ENCODE results near the gene HPCAL1.
A peak's percentile ranks its signal among the peaks of the same experiment; 100 is the strongest.

The HPCAL1 gene

DNA sequence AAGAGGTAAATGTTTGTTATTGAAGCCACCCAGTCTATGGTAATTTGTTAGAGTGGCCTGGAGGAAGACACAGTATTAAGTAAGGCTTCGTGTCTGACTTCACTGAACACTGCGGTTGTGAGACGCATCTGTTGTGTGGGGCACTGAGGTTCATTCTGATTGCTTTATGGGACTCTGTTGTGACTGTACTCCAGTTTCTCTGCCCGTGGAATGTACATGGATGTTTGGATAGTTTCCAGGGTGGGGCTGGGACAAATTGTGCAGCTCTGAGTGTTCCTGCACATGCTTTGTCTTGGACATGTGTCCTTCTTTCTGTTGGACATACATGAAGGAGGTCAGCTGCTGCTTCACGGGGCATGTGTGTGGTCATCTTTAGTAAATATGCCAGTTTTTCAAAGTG lies 86.9 kb downstream of the HPCAL1 start:
- DNase-seq (ENCODE audit: low spot score): no peak

DNA sequence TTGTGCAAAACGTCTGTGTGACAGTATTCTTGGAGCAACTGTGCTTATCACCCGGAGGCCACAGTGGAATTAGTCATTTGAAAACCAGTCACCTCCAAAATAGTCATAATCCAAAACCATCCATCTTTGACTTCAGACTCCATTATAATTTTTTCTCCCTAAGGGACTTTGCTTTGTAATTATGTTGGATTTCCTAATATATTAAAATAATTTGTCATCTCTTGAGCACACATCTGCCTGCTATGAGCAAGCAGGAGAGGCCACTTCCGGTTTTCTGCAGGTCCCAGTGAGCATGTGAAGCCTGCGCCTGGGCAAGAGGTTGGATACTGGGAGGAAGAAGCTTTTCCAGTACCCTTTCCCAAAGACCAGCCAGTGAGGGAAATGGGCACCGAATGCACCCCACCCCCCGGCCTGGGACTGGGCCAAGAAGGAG lies 87.7 kb downstream of the HPCAL1 start:
- DNase-seq (ENCODE audit: low spot score): no peak

DNA sequence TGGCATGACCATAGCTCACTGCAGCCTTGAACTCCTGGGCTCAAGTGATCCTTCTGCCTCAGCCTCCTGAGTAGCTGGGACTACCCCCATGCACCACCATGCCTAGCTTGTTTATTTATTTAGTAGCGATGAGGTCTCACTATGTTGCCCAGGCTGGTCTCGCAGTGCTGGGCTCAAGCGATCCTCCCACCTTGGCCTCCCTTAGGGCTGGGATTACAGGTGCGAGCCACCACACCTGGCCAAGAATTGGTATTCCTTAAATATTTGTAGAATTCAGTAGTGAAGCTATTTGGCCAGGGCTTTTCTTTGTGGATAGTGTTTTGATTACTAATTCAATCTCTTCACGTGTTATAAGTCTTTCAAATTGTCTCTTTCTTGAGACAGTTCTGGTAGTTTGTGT lies 89.4 kb downstream of the HPCAL1 start:
- DNase-seq (ENCODE audit: low spot score): no peak

DNA sequence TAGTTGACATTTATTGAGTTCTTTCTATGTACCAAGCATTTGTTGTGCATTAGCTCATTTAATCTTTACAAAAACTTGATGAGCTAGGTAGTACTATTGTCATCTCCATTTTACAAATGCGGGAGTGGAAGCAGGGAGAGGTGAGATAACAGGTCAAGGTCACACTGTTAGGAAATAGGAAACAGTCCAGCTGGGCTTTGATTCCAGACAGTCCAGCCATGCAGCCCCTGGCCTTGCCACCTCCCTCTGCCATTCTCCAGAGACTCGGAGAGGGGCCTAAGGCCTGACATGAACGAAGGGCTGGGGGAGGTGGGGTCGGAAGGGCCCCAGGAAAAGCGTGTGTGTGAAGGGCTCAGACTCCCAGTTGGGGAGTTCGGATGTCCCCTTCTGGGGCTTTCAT lies 89.8 kb downstream of the HPCAL1 start:
- DNase-seq (ENCODE audit: low spot score): no peak

DNA sequence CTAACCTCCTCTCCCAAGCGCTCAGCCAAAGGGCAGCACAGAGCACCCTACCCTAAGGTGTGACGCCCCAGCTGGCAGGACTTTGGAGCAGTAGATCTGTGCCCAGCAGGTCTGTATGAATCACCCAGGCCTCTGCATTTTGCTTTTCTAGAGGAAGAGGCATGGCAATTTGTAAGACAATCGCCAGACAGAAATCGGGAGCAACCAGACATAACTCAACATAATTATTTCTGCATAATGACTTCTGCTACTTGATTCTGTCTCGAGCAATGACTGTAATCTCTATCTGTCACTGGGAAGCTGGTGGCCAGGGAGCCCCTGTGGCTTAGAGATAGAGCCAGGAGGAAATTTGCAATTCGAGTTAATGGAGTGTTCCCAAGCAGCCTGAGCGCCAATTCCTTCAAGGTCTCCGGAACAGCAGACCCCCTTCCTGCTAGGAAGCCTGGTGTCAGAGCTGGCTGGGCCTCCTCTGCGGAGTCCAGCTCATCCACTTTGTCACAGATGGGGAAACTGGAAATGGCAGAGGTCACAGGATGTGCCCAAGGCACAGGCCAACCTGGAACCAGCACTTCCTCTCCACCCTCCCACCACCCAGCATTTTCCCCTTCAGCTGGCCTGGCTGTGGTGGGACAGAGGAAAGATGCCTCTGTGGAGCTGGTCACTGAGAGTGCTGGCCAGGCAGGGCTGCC lies 90.4 kb downstream of the HPCAL1 start:
- DNase-seq (ENCODE audit: low spot score): no peak

DNA sequence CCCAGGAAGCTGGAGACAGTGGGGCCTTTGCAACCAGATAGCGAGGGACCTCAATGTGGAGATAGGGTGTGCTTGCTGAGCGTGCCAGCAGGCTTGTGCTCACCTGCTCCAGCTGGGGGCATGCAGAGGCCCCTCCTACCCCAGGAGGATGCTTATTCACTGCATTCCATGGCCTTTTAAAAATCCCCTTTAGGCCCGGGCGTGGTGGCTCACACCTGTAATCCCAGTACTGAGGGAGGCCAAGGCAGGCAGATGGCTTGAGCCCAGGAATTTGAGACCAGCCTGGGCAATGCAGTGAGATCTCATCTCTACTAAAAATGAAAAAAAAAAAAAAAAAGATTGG lies 90.9 kb downstream of the HPCAL1 start:
- DNase-seq (ENCODE audit: low spot score): no peak

DNA sequence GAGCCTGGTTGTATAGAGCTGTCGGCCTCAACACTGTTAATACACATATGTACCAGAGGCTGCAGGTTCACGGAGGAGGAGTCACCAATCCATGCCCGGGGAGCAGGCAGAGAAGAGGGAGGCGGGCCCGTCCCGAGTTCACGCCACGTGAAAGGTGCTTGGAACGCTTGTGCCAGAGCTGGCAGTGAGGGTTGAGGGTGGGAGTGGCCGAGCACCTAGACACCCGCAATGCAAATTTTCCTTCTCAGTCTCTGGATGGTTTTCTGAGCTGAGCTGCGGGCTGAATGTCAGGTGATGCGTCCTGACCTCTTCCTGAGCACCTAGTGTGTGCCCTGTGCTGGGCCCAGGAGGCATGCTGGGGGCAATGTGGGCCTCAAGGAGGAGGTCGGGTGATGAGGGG lies 93.2 kb downstream of the HPCAL1 start:
- DNase-seq (ENCODE audit: low spot score): no peak

DNA sequence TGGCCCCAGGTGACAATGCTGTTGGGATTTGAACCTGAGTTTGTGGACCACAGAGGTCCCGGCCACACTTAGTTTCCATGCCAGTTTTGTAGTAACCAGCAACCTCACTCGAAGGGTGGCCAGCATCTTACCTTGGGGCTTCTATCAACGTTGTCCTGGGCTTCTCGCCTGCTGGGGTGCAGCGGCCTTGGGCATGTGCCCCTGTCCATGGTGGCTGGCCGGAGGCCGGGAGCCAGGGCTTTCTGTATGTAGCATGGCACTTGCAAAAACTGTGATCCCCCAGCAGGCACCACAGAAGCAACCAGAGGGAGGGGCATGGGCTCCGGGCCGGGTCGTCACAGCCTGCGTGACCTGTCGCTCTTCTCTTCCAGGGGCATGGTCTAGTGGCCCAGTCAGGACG lies 93.8 kb downstream of the HPCAL1 start:
- DNase-seq (ENCODE audit: low spot score): no peak

DNA sequence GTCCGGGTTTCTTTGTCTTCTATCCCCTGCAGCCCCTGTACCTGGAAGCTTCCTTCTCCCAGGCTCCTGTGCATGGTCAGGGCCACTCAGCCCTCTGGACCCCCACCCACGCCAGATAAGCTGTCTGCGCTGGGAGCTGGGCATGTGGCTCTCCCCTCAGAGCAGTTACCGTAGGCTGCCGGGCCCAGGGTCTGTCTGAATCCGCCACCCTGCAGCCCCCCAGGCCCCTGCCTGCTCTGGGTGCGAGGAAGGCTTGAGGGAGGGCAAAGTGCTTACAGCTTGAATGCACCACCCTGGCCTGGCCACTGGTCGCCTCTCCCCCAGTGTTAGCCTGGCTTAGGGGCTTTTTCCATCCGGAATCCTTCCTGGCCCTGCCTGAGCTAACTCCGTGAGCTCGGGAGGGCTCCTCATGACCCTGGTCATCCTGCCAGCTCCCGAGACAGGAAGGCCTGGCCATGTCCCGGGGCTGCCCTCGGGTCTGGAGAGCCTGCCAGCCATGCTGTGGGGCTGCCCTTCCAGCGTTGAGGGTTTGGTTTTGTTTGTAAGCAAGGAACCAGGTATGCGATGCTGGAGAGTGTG lies 94.7 kb downstream of the HPCAL1 start:
- no peak for DNase-seq (ENCODE audit: low spot score)

DNA sequence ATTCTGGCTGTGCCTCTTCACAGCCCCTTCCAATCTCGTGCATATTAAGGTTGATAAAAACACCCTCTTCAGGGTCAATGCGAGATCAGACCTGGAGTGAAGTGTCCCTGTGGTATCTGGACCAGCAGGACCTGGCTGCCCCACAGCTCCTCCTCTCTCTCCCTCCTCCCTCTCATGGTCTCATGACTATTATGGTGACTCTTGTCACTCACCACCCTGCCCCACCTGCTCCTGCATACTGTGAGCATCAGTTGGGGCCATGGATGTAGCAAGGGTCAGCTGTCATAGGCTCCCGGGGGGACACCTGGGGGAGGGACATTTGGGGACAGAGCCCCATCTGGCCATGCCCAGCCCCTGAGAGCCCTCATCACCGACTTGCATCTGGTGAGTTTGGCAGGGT lies 95.2 kb downstream of the HPCAL1 start:
- DNase-seq (ENCODE audit: low spot score): no peak

DNA sequence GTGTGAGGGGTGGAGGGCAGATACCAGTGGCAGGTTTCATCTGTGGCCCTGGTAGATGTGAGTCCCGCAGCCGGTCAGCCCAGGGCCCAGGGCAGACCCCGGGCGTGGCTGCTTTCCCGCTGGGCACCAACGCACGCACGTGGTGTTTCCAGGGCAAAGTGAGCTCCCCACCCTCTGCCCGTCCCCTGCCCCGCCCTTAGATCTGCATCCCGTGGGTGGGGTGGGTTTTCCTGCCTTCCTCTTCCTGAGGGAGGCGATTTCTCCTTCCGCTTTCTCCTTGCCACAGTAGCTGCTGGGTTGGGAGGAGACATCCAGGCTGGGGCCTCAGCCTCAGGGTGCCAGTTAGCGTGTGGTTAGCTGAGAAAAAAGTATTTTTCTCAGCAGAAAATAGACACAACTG lies 95.8 kb downstream of the HPCAL1 start:
- DNase-seq (ENCODE audit: low spot score): no peak

DNA sequence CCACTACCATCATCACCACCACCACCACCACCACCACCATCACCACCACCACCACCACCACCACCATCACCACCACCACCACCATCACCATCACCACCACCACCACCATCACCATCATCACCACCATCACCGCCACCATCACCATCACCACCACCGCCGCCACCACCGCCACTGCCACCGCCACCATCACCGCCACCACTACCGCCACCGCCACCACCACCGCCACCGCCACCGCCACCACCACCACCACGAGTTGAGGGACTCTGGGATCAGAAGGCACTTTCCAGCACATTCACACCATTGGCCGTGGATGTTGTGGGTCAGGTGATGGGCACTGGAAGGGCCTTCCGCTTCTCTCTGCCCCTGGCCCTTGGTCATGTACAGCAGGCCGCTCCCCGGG lies 96.7 kb downstream of the HPCAL1 start:
- no peak for DNase-seq (ENCODE audit: low spot score)

DNA sequence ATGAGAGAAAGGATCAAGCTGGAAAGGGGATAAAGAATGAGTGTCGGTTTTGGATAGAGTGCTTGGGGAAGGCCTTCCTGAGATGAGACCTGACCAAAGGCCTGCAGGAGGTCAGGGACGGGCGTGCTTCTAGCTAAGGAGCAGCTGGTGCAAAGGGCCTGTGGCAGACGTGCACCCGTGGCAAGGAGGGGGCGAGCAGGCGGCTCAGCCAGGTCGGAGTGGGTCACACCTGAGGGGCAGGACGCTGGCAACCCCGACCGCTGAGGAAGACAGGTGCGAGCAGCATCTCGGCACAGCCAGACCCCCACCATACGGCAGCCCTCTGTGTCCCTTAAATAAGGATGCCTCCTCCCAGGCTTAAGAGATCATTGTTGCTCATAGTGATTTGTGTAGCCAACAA lies 97.3 kb downstream of the HPCAL1 start:
- no peak for DNase-seq (ENCODE audit: low spot score)

DNA sequence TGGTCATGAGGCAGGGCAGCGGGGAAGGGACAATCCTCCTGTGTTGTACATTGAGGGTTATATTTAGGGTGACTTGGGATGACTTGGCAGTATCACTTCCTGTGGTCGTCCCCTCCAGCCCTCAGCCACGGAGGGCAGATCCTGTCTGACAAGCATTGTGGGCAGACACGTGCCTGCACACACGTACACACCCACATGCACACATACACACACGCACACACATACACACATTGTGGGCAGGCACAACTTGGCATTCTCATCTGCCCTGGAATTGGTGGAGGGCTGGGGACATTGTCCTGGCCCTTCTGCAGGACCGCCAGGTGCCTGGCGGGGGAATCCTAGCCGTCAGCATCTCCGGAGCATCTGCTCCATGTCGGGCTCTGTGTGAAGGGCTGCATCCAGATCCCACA lies 97.9 kb downstream of the HPCAL1 start:
- peak; percentile 19 for DNase-seq (ENCODE audit: low spot score)

DNA sequence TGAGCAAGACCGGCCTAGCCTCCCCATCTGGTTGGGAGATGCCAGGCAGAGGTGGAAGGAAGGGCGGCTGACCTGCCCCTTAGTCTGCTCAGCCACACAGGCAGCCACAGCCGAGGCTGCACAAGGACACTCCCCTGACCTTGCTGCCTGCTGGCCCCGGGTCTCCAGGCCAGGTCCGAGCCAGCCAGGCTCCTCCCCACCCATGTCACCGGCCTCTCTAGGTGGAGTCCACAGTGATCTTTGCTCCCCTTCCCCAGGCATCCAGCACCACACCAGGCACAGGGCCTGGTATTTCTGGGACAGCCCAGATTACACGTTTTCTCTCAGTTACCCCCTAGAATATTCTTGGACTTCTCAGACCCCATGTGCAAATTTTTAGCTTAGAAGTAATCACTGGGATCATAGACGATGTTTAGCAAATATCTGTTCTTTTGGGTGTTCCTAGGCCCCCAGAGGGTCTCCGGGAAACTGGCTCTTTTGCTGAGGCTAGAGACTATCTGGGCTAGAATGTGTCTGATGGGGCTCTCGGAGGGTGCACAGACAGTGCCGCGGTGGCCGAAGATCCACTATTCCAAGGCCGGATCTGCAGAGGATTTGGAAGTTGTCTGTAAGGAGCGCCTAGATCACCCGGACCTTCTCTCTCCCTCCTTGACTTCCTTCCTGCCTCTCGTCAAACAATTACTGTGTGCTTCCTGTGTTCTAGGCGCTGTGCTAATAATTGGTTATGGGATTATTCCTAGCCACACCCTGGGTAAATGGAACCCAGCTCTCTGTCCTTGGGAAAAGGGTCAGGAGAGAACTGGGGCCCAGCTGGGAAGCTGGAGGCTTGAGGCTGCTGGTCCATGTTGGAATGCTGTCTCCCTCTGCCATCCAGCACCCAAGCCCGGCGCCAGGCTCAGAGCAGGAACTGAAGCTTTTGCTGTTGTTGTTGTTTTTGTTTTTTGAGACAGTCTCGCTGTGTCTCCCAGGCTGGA lies 98.6 kb downstream of the HPCAL1 start:
- DNase-seq (ENCODE audit: low spot score): no peak

DNA sequence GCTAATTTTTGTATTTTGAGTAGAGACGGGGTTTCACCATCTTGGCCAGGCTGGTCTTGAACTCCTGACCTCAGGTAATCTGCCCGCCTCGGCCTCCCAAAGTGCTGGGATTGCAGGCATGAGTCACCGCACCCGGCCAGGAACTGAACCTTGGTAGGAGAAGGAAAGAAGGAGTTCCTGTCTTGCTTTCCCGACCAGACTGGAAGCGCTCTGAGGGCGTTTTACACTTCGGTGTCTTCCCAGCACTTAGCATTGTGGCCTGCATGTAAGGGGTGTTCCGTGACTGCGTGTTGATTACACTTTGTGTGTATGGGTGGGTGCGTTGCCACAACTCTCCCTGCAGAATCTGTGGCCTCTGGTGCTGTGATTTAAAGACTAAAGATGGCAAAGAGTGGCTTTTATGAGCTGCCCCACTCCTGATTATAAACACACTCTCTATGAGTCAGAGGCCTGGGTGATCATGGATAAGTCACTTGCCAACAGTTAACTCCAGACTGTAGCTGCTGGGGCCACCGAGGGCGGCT lies 99.4 kb downstream of the HPCAL1 start:
- no peak for DNase-seq (ENCODE audit: low spot score)

DNA sequence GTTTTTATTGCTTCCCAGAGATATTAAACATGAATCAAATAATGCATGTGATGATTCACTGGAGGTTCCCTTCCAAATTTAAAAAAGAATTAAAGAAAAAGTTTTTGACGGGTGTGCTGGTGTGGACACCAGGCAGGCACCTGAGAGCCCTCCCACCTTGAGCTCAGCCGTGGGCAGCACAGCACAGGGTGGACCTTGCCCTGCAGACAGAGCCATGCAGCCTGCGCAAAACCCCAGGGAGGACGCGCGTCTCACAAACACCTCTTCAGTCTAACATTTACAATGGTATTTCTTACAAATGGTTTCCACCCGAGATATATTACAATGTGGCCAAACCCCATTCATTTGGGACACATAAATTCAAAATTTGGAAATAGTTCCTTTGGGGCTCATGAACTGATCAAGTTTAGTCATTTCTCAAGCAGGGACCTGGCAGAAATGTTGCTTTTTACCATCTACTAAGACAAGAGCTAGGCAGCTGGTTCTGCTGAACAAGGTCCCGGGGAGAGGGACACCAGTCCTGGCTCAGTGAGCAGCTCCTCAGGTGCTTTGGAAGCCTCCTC lies 100.0 kb downstream of the HPCAL1 start:
- no peak for DNase-seq (ENCODE audit: low spot score)

DNA sequence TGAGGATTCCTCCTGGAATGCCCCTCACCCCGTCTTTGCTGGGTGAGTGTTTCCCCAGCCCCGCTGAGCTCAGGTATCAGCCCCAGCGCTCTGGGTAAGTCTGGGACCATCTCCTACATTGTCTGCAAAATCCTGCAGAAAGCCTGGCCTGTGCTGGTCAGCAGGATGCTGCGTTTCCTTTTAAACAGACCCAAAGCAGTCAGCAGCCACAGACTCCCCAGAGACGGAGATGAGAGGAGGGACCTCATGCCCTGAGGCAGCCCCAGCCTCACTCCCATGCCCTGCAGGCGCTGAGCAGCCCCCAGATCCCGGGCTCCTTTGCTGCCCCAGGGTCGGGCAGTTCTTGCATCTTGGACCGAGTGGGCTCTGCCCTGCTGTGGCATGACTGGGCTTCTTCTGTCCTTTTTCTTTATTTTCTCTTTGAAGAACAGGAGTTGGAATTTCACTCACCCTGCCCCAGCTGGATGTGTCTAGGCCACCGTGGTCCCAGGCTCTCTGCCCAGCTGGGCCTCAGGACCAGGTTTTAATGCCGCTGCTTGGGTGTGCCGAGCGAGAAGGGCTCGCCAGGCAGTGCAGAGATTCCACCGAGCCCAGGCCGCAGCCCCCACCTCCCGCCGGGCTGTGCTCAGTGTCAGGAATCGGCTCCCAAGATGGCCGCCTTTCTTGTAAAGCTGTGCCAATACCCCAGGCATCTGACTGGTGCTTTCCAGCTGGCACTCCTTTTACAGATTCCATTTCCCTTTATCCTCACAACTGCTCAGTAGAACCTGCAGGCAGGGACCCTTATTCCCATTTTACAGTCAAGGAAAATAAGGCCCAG lies 101.8 kb downstream of the HPCAL1 start:
- DNase-seq (ENCODE audit: low spot score): no peak

DNA sequence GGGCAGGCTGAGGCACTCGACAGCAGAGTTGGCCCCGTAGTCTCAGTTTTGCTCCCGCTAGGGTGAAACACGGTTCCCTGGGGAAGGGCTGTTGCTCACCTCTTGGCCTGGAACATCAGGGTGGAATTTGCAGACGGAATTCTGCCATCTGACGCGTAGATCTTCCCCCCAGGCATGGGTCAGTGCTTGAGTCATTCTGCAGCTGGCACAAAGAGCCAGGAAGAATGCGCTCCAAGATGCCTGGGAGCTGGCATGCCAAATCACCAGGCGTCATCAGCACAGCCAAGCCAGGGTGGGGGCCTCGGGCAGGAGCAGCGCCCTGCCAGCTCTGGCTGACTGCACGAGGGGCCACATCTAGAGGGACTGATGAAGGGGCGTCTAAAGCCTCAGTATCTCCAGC lies 102.7 kb downstream of the HPCAL1 start:
- no peak for DNase-seq (ENCODE audit: low spot score)

DNA sequence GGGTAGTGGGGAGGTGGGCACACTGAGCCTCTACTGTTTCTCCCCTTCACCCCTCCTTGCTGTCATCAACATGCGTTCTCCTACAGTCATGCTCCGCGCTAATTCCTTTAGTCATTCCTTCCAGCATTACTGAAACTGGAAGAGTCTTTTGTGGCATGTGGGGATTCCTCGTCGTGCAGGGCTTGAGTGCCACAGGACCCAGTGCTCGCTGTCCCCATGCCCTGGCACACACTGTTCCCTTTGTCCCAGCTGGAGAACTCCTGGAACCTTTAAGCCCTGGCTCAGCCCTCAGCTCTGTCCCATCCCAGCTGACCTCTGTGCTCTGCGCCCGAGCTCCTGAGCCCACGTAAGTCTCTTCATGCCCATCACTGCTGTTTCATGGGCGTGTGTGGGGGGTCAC lies 103.3 kb downstream of the HPCAL1 start:
- DNase-seq (ENCODE audit: low spot score): no peak

DNA sequence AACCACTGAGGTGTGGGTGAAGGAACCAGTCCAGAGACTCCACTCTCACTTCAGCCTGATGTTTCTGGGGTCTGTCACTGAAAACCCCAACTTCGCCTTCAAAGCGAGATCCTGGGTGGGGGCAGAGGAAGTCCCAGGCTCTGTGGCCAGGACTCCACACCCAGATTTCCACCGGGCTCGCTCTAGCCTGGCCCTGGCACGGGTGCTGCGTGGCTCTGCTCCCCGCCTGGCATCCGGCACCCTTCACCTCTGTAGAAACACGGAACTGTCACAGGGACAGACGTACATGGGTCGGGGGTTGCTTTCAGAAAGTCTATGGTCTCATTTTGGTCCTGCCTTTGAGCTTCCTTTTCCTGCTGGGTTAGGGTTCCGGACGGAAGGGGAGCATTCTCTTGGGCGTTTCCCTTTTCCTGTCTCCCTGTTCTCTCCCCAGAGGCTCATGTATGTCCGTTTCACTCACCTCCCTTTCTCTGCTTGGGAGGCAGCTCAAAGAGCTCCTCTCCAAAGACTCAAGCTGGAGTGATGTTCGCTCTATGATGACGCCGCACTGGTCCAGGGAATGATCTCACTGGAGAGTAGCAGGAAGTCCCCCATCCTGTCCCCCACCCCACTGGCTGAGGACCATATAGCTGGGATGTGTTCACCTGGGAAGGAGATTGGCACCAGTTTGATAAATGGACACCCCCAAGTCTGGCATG lies 103.9 kb downstream of the HPCAL1 start:
- no peak for DNase-seq (ENCODE audit: low spot score)
